K562 (cell line): Measurements from ENCODE around the gene ANK3.

Experiments used
- BCL6 ChIP-seq: fragments of 250-450 bp; sonication (Bioruptor Pico); IDR thresholded peaks from 2 replicates; pipeline ENCODE4 v1.4.0; 2020
- IFI16 ChIP-seq: fragments of 250-450 bp; sonication (Bioruptor Pico); IDR thresholded peaks from 2 replicates; pipeline ENCODE4 v2.1.2; 2022; ENCODE audit warnings: mild to moderate bottlenecking, inconsistent platforms
- PML ChIP-seq: IDR thresholded peaks from 2 replicates; pipeline ENCODE4 v1.6.1; 2012; ENCODE audit warnings: low read length, inconsistent platforms
- RNF2 ChIP-seq: sonication (generic); IDR thresholded peaks from 2 replicates; pipeline ENCODE4 v1.6.1; 2016
- SPI1 ChIP-seq: IDR thresholded peaks from 2 replicates; pipeline ENCODE4 v1.6.1; 2011; ENCODE audit warnings: low read depth, low read length, control low read depth, borderline replicate concordance
- TOE1 ChIP-seq, 2 experiments: fragments of 450-650 bp in 1 of 2; sonication (generic) in 1 of 2; formaldehyde crosslinking in 1 of 2; IDR thresholded peaks; 2 replicates each; pipeline versions ENCODE4 v1.7.1 to v1.8.0; 2016 to 2022; ENCODE audit warnings: borderline replicate concordance in 2 of 2, mild to moderate bottlenecking in 2 of 2, antibody characterized with exemption in 1 of 2, inconsistent platforms in 1 of 2, low read depth in 1 of 2, missing genetic modification reagents in 1 of 2, moderate library complexity in 1 of 2
- ZEB2 ChIP-seq: fragments of 450-650 bp; IDR thresholded peaks from 2 replicates; pipeline ENCODE4 v1.6.1; 2016
- TF ChIP-seq, protein P1 (sequence below): fragments of 250-450 bp; sonication (Bioruptor Pico); IDR thresholded peaks from 2 replicates; pipeline ENCODE4 v1.4.0; 2020; ENCODE audit warnings: mild to moderate bottlenecking
- TF ChIP-seq, protein P2 (sequence below), 2 experiments: IDR thresholded peaks; 2 replicates each; pipeline ENCODE4 v1.6.1; 2012; ENCODE audit warnings: improper control_type of control experiment in 2 of 2, low read depth in 2 of 2, low read length in 2 of 2, borderline replicate concordance in 1 of 2

DNA sequence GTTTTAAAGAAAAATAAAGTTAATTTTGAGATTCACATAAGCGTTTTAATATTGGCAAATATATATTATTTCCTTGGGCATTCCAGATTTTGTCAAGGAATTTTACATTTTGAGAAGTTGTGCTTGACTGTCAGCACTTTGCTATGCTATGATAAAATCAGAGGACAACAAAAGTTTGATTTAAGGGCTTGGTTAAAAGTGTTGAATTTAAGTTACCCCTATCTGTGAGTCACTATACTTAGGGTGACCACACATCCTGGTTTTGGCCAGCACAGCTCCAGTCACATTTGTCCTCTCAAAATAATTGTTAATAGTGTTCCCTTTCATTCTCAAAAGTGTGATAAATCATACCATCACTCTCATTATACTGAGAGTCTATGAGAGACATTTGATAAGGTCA, 34.2 kb upstream of the ANK3 start:
- TF ChIP-seq ZEB2 (no peak), SPI1 (no peak), IFI16 (no peak), BCL6 (CRISPR knock-in tag) (no peak), PML (no peak), RNF2 (no peak), TOE1 (IDR thresholded peaks at IDR 0.05; ENCODE audit: borderline replicate concordance) (no peak), TOE1 (CRISPR knock-in tag; IDR thresholded peaks at IDR 0.05; ENCODE audit: borderline replicate concordance, low read depth) (no peak)
- TF ChIP-seq, protein P1, sequence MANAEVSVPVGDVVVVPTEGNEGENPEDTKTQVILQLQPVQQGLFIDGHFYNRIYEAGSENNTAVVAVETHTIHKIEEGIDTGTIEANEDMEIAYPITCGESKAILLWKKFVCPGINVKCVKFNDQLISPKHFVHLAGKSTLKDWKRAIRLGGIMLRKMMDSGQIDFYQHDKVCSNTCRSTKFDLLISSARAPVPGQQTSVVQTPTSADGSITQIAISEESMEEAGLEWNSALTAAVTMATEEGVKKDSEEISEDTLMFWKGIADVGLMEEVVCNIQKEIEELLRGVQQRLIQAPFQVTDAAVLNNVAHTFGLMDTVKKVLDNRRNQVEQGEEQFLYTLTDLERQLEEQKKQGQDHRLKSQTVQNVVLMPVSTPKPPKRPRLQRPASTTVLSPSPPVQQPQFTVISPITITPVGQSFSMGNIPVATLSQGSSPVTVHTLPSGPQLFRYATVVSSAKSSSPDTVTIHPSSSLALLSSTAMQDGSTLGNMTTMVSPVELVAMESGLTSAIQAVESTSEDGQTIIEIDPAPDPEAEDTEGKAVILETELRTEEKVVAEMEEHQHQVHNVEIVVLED (CRISPR knock-in tag), result no peak
- TF ChIP-seq, protein P2, sequence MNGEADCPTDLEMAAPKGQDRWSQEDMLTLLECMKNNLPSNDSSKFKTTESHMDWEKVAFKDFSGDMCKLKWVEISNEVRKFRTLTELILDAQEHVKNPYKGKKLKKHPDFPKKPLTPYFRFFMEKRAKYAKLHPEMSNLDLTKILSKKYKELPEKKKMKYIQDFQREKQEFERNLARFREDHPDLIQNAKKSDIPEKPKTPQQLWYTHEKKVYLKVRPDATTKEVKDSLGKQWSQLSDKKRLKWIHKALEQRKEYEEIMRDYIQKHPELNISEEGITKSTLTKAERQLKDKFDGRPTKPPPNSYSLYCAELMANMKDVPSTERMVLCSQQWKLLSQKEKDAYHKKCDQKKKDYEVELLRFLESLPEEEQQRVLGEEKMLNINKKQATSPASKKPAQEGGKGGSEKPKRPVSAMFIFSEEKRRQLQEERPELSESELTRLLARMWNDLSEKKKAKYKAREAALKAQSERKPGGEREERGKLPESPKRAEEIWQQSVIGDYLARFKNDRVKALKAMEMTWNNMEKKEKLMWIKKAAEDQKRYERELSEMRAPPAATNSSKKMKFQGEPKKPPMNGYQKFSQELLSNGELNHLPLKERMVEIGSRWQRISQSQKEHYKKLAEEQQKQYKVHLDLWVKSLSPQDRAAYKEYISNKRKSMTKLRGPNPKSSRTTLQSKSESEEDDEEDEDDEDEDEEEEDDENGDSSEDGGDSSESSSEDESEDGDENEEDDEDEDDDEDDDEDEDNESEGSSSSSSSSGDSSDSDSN (IDR thresholded peaks at IDR 0.05; ENCODE audit: borderline replicate concordance in 1 of 2, low read depth in 2 of 2, low read length in 2 of 2), result no peak
